Transverse colon (tissue), 4 donors: ENCODE data around the gene LIX1L. TPM values are rescaled to one million over a fixed set of nuclear protein-coding genes. Genes with fewer than 3 reads are reported as not detected.

Experiments
- DNase-seq: peaks from one replicate; pipeline ENCODE4 v3.0.0-alpha.2; 2019
- H3K27ac ChIP-seq, 4 donors: fragments of 200-600 bp; sonication (generic); 2 replicates each; pipeline ENCODE4 v1.5.1; 2016 to 2018; ENCODE audit warnings: inconsistent platforms in 4 of 4
- H3K27me3 ChIP-seq: fragments of 200-600 bp; sonication (generic); 2 replicates; pipeline ENCODE4 v1.5.1; 2017; ENCODE audit warnings: inconsistent platforms
- H3K36me3 ChIP-seq, 4 donors: fragments of 200-600 bp; sonication (generic); 2 replicates each; pipeline ENCODE4 v1.5.1; 2017 to 2019; ENCODE audit warnings: inconsistent platforms in 4 of 4
- H3K4me1 ChIP-seq, 4 donors: fragments of 200-600 bp; sonication (generic); 2 replicates each; pipeline ENCODE4 v1.5.1; 2017 to 2020; ENCODE audit warnings: inconsistent platforms in 4 of 4
- H3K4me3 ChIP-seq, 4 donors: fragments of 200-600 bp; sonication (generic); 1 replicate in 1 of 4; 2 replicates in 3 of 4; pipeline versions ENCODE4 v1.5.1 to v1.6.1; 2017 to 2019; ENCODE audit warnings: inconsistent platforms in 4 of 4
- H3K9me3 ChIP-seq, 2 donors: fragments of 200-600 bp; sonication (generic); 2 replicates each; pipeline ENCODE4 v1.5.1; 2017 to 2019; ENCODE audit warnings: inconsistent platforms in 2 of 2
- EP300 ChIP-seq: sonication (generic); formaldehyde crosslinking; IDR thresholded peaks from one replicate; pipeline ENCODE4 v1.6.1; 2017; ENCODE audit warnings: antibody characterized with exemption, low read depth
- POLR2A ChIP-seq: fragments of 450-650 bp; IDR thresholded peaks from one replicate; pipeline ENCODE4 v1.6.1; 2016; ENCODE audit warnings: antibody characterized with exemption, mild to moderate bottlenecking, moderate library complexity
- POLR2AphosphoS5 ChIP-seq, 3 donors: sonication (generic); formaldehyde crosslinking; IDR thresholded peaks; one replicate each; pipeline ENCODE4 v1.6.1; 2016; ENCODE audit warnings: antibody characterized with exemption in 3 of 3
- WGBS, 2 donors: methylation state at CpG; one replicate each; pipeline ENCODE4 v1.1.5; 2018; ENCODE audit warnings: low coverage in 1 of 2; 5-methylcytosine and 5-hydroxymethylcytosine counted together
- in situ Hi-C, 4 donors: fragments of 200-750 bp; cut with MboI; loops; one replicate each; pipeline versions ENCODE4 v1.15.0 to v1.15.1; 2017; ENCODE audit warnings: low sequenced_read_pairs in 3 of 4, low pct_ligation_motif_present in 1 of 4, low pct_unique_long_range_greater_than_20kb in 1 of 4
- intact Hi-C: fragments of 100-400 bp; cut with DNase I; formaldehyde crosslinking; loops from one replicate; pipeline ENCODE4 v1.15.1; 2023; ENCODE audit warnings: low total_unique reads
- total RNA-seq, 4 donors: library from RNA; depleted of rRNA; stranded (reverse); fragments of >200 nt; gene quantifications; one replicate each; pipeline ENCODE4 v1.1.0, GENCODE V29; 2016
- TF ChIP-seq, protein P1 (sequence below), 5 experiments: fragments of 200-600 bp in 3 of 5; fragments of 450-650 bp in 2 of 5; sonication (generic) in 3 of 5; IDR thresholded peaks; 1 replicate in 2 of 5; 2 replicates in 3 of 5; pipeline ENCODE4 v1.5.1; 2016 to 2017; ENCODE audit warnings: antibody characterized with exemption in 5 of 5, inconsistent platforms in 3 of 5, mild to moderate bottlenecking in 2 of 5, moderate library complexity in 1 of 5

The LIX1L gene
- total RNA-seq, 4 donors from 2014 or later: 7.2 to 12.5 (median 9.8) TPM

- DNase-seq: no peak
- no peak for TF ChIP-seq POLR2AphosphoS5 (IDR thresholded peaks at IDR 0.05)
- TF ChIP-seq POLR2A: no peak
- TF ChIP-seq, protein P1, sequence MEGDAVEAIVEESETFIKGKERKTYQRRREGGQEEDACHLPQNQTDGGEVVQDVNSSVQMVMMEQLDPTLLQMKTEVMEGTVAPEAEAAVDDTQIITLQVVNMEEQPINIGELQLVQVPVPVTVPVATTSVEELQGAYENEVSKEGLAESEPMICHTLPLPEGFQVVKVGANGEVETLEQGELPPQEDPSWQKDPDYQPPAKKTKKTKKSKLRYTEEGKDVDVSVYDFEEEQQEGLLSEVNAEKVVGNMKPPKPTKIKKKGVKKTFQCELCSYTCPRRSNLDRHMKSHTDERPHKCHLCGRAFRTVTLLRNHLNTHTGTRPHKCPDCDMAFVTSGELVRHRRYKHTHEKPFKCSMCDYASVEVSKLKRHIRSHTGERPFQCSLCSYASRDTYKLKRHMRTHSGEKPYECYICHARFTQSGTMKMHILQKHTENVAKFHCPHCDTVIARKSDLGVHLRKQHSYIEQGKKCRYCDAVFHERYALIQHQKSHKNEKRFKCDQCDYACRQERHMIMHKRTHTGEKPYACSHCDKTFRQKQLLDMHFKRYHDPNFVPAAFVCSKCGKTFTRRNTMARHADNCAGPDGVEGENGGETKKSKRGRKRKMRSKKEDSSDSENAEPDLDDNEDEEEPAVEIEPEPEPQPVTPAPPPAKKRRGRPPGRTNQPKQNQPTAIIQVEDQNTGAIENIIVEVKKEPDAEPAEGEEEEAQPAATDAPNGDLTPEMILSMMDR (IDR thresholded peaks at IDR 0.05): no peak
- TF ChIP-seq EP300: no peak
Observed at GRCh38 chr1:145901312-145902021, 56.4 kb downstream of the LIX1L start.

DNA sequence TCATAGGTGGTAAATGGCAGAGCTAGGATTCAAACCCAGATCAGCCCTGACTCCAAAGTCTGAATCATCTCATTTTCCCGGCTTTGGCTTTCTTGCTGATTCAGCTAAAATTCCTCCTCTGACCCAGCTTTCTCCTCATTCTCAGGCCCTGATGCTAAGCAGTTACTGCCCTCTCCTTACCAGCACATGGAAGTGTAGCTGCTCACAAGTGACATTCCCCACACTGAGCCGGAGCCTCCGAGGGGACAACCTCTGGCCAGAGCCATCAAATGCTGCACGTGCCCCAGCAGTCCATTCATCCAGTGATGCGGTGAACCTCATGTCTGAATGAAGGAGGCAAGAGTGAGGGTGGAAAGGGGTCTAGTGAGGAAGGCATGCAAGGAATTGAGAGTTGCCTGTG is 59.1 kb downstream of the LIX1L start:
- H3K36me3 ChIP-seq: no peaks in the 10 kb centered on the region
- in situ Hi-C loops: loop anchor here in 1 of 4 donors (25.0 kb wide), 1 partner anchor 114 kb away; the partner anchor contains the start of gene HJV
- TF ChIP-seq, protein P1 (IDR thresholded peaks at IDR 0.05): no peak
- TF ChIP-seq EP300: no peak
- no peak for TF ChIP-seq POLR2AphosphoS5 (IDR thresholded peaks at IDR 0.05)
- no peak for TF ChIP-seq POLR2A
- H3K27ac ChIP-seq: no peak overlapping the region
- WGBS, 2 donors: 88% methylated on average over 5 of the region's 5 CpGs; no CpG with 5 or more reads in 1 of the 2 donors
- intact Hi-C loops: no loop called here
- no peaks in the 10 kb centered on the region for H3K4me1 ChIP-seq
- H3K9me3 ChIP-seq: no peaks in the 10 kb centered on the region
- no peak for DNase-seq
- no peaks in the 10 kb centered on the region for H3K27me3 ChIP-seq
- H3K4me3 ChIP-seq: no peak overlapping the region

More at GRCh38 chr1:145901312-145902021, 56.4 kb downstream of the LIX1L start:
- Histone ChIP-seq H3K4me3 (no peak overlapping the region), H3K27me3 (no peaks in the 10 kb centered on the region), H3K36me3 (no peaks in the 10 kb centered on the region), H3K27ac (no peak overlapping the region), H3K9me3 (no peaks in the 10 kb centered on the region), H3K4me1 (no peaks in the 10 kb centered on the region)
- in situ Hi-C loops (no loop called here), intact Hi-C loops (no loop called here)
- WGBS, 2 donors: 73 to 89% methylated on average over 3 to 12 of the region's 12 CpGs

GRCh38 chr1:145897969-145898368 is 59.8 kb downstream of the LIX1L start:
- in situ Hi-C loops: loop anchor here in 1 of 4 donors (25.0 kb wide), 1 partner anchor 114 kb away; the partner anchor contains the start of gene HJV
- no peaks in the 10 kb centered on the region for H3K9me3 ChIP-seq
- DNase-seq: no peak
- H3K27me3 ChIP-seq: no peaks in the 10 kb centered on the region
- TF ChIP-seq, protein P1 (IDR thresholded peaks at IDR 0.05): no peak
- TF ChIP-seq POLR2A (no peak), POLR2AphosphoS5 (IDR thresholded peaks at IDR 0.05) (no peak), EP300 (no peak)
- H3K36me3 ChIP-seq: no peaks in the 10 kb centered on the region
- WGBS, 2 donors: 85 to 86% methylated on average over 1 of the region's 1 CpG
- intact Hi-C loops: no loop called here
- H3K27ac ChIP-seq: no peak overlapping the region
- no peak overlapping the region for H3K4me3 ChIP-seq
- peaks cover 0 to 1% (median under 1%) of the 10 kb centered on the region in 4 donors for H3K4me1 ChIP-seq

DNA sequence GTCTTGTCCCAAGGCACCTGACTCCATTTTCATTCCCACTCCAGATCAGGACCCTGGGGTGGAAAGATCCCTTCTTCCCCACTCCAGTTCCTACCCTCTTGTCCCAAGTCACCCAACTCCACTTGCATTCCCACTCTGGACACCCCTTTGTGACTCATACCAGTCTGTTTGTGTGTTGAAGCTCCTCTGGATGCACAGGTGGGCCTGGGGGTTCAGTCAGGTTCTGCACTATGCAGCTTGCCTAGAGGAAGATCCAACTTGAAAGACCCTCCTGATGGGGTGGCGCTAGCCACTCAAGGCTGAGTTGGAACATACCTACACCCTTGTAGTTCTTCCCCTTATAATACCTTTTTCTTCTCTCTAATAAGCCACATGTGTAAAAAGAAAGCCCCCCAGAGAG is 62.3 kb downstream of the LIX1L start:
- TF ChIP-seq EP300 (no peak), POLR2A (no peak), POLR2AphosphoS5 (IDR thresholded peaks at IDR 0.05) (no peak)
- TF ChIP-seq, protein P1 (IDR thresholded peaks at IDR 0.05): no peak
- DNase-seq: no peak
- in situ Hi-C loops: loop anchor here in 1 of 4 donors (25.0 kb wide), 1 partner anchor 117 kb away; the partner anchor contains the start of gene HJV
- no peaks in the 10 kb centered on the region for H3K36me3 ChIP-seq
- no peak overlapping the region for H3K27ac ChIP-seq
- WGBS, 2 donors: 92% methylated on average over 1 of the region's 1 CpG; no CpG with 5 or more reads in 1 of the 2 donors
- no peaks in the 10 kb centered on the region for H3K9me3 ChIP-seq
- H3K4me1 ChIP-seq: peaks cover 14 to 24% (median 19%) of the 10 kb centered on the region in 4 donors
- intact Hi-C loops: no loop called here
- no peaks in the 10 kb centered on the region for H3K27me3 ChIP-seq
- no peak overlapping the region for H3K4me3 ChIP-seq
